ENCODE results near the gene TMEM163.

TMEM163 gene

DNA sequence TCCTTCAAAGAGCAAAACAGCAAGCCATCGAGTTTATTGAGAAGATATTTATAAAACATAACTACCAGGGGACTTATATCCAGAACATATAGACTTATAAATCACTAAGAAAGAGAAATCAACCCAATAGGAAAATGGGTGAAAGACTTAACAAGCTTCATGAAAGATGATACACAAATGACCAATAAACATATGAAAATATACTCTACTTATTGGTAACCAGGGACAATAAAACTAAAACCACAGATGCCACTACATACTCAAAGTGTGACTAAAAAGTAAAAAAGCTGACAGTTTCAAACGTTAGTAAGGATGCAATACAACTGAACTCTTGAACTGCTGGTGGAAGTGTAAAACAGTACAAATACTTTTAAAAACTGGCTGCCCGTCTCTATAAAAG is 154.3 kb downstream of the TMEM163 start:
- TF ChIP-seq, protein P1, sequence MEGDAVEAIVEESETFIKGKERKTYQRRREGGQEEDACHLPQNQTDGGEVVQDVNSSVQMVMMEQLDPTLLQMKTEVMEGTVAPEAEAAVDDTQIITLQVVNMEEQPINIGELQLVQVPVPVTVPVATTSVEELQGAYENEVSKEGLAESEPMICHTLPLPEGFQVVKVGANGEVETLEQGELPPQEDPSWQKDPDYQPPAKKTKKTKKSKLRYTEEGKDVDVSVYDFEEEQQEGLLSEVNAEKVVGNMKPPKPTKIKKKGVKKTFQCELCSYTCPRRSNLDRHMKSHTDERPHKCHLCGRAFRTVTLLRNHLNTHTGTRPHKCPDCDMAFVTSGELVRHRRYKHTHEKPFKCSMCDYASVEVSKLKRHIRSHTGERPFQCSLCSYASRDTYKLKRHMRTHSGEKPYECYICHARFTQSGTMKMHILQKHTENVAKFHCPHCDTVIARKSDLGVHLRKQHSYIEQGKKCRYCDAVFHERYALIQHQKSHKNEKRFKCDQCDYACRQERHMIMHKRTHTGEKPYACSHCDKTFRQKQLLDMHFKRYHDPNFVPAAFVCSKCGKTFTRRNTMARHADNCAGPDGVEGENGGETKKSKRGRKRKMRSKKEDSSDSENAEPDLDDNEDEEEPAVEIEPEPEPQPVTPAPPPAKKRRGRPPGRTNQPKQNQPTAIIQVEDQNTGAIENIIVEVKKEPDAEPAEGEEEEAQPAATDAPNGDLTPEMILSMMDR (conservative IDR thresholded peaks at IDR 0.05): no peak
- no peak overlapping the region for H3K27ac ChIP-seq

DNA sequence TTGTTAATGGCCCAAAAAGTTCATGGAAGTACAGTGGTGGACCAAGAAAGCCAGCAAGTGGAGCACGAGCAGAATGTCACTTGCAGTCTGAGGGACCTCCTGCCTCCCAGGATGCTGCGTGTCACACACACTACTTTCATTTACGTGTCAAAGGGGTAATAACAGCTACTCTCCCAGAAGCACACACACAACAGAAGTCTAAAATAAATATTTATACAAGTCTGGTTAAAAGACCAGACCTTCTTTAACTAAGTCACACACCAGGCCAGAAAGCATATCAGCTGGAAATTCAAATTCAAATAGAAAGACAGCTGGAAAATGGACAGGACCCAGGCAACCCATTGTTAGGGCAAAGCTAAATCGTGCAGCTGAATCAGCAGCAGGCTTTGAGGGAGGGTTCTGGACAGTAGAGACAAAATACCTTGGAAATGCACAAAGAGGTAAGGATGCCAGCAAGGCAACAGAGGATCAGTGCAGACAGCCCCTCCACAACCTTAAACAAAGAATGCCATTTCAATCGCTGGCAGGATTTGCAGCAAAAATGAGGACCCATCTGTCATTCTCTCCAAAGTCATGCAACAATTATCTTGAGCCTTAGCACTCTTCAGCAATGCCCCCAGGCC is 160.5 kb downstream of the TMEM163 start:
- TF ChIP-seq, protein P1 (conservative IDR thresholded peaks at IDR 0.05): no peak
- no peak overlapping the region; the same call in 1 of the 2 replicates for H3K27ac ChIP-seq

DNA sequence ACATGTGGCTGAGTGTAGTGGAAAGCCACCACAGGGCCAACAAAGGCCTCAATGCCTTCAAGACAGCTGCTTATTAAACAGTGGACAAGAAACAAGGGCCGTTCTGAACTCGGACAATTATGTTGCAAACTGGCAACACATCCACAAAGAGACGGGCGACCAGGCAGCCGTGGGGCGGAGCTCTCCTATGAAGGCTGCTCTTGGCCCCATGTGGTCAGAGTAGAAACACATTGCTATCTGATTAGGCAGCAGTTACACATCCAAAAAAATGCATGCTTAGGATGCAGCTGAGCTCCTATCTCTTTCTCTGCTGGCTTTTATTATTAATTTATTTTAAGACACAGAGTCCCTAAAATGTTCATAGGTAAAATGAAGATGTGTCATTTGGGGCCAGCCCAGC is 163.4 kb downstream of the TMEM163 start:
- no peak overlapping the region for H3K27ac ChIP-seq
- TF ChIP-seq, protein P1 (conservative IDR thresholded peaks at IDR 0.05): no peak

DNA sequence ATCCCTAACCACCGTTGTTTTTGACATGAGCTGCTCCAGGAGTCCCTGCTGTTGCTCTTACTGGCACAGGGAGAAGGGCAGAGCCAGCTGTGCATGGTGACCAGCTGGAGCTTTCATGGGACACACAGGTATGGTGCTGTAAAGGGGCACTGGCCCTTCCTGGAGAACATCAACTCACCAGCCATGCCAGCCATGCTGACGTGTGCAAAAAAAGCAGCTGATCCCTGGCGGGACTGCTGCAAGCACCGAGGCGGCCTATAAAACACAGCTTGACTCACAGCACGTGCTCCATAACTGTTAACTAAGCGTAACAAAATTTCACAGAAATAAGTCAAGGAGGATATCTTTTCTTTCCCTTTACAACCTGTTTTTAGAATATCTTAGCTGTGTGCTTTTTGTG is 165.1 kb downstream of the TMEM163 start:
- no peak overlapping the region for H3K27ac ChIP-seq
- TF ChIP-seq, protein P1 (conservative IDR thresholded peaks at IDR 0.05): no peak

DNA sequence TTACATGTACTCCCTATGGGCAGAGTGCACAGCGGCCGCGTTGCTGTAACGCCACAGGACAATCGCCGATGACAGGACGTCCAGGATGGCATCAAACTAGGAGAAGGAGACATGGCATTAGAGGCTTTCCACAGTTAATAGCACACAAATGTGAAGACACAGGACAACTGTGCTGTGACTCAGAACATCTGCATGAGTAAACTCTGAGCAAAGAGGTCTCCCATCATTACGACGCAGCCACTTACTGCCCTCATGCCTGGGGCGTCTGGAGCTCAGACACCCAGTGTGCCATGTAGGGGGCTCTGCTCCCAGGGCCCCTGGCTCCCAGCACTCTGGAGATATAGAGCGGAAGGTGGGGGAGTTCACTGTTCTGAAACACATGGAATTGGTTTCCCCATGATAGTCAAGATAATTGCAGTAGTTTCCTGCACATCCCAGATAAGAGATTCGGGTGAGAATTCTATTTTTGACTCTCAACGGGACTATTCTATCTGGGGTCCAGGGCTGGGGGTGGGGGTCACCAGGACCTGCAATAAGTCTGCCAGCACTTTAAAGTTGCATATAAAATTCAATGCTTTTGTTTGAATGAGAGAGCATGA is 168.1 kb downstream of the TMEM163 start:
- H3K27ac ChIP-seq: no peak overlapping the region
- TF ChIP-seq, protein P1 (conservative IDR thresholded peaks at IDR 0.05): no peak

DNA sequence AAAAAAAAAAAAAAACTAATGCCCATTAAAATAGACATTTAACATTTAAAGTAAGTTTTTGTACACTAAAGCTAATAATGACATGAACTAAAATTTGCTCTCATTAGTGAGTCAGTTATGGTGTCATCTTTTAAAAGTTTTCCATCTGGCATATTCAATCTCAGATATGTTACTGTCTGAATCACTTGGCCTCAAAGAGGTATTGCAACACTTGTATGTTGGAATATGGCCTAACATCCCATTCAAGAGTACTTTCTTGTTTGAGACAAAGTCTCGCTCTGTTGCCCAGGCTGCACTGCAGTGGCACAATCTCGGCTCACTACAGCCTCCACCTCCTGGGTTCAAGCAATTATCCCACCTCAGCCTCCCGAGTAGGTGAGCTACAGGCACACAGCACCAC is 169.7 kb downstream of the TMEM163 start:
- TF ChIP-seq, protein P1 (conservative IDR thresholded peaks at IDR 0.05): no peak
- no peak overlapping the region for H3K27ac ChIP-seq

DNA sequence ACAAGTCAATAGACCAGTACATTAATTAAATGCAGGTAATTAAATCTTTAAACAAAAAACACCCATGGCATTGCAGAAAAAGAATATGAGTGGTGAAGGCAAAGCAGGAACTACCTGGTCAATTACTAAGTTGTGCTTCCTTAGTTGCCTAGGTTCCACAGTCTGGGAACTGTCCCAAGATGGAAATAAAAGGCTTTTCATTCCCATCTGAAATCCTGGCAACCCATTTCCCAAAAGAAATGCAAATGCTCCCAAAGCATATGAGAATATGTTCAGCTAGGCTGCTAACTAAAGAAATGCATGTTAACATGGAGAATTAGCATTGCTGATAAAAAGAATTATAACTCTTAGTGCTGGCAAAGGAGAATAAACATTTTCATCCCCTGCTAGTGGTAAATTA is 177.8 kb downstream of the TMEM163 start:
- TF ChIP-seq, protein P1 (conservative IDR thresholded peaks at IDR 0.05): no peak

More for the DNA sequence above, 177.8 kb downstream of the TMEM163 start:
- no peak overlapping the region for H3K27ac ChIP-seq
